ENCODE data around the gene AKR1E2.

GRCh38 chr10:4844864-4845263 is 18.9 kb downstream of the AKR1E2 start:
- no peak for TF ChIP-seq POLR2A (IDR thresholded peaks at IDR 0.05)
- TF ChIP-seq CTCF (IDR thresholded peaks at IDR 0.05), result no peak
